Tongue (tissue), 2 donors: ENCODE results near the gene METTL13. TPM values are rescaled to one million over a fixed set of nuclear protein-coding genes. Genes with fewer than 3 reads are reported as not detected.

Experiments
- small RNA-seq: library from RNA; depleted of rRNA; stranded (forward); fragments of <200 nt; gene quantifications from one replicate; pipeline ENCODE3, GENCODE V24; 2014; ENCODE audit warnings: low replicate concordance
- total RNA-seq: library from RNA; depleted of rRNA; stranded (reverse); fragments of >200 nt; gene quantifications from one replicate; pipeline ENCODE4 v1.2.3, GENCODE V29; 2014

The METTL13 gene
- total RNA-seq, 1 donor from 2014 or later: 17.5 TPM

Small RNA genes within 50 kb of the gene (small RNA-seq; reads per million reads assigned to genes)
- gene RF00601: not detected

Other genes starting within 250 kb of the METTL13 start
- gene MYOCOS, start 159.4 kb upstream of the METTL13 start, total RNA-seq: not detected
- gene MYOC, start 129.0 kb upstream of the METTL13 start, total RNA-seq: 0.92 TPM
- 10.9 TPM for gene VAMP4, start 39.6 kb upstream of the METTL13 start, total RNA-seq
- 7.1 TPM for gene DNM3, start 59.8 kb downstream of the METTL13 start, total RNA-seq